Measurements from ENCODE around the gene ST3GAL2.
A peak's percentile ranks its signal among the peaks of the same experiment; 100 is the strongest.

Gene ST3GAL2

DNA sequence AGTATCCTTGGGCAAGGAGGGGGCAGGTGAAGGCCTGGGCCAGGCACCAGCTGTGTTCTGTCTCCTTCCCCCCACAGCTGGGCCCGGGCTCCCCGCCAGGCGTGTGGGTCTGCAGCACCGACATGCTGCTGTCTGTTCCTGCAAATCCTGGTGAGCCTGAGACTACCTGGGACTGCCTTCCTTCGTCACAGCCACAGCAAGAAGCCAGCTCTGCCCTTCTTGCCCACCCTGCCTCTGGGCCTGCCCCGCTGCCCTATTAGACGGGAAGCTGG, 27.8 kb upstream of the ST3GAL2 start:
- Histone ChIP-seq H3K27ac (ENCODE audit: low read length, poor library complexity, severe bottlenecking) (no peak overlapping the region), H2BK15ac (ENCODE audit: low read depth, poor library complexity, severe bottlenecking) (no peak overlapping the region), H3K4me2 (ENCODE audit: low read length, poor library complexity, severe bottlenecking) (no peak overlapping the region), H3K9me3 (ENCODE audit: control insufficient read depth, low read length) (no peaks in the 10 kb centered on the region), H4K91ac (ENCODE audit: low read length) (no peak overlapping the region), H3K27me3 (ENCODE audit: control insufficient read depth in 1 of 2, insufficient read depth in 1 of 2, low read length in 2 of 2) (no peaks in the 10 kb centered on the region), H2BK120ac (ENCODE audit: low read depth, low read length) (no peak overlapping the region), H3K4me1 (ENCODE audit: control insufficient read depth, insufficient read depth, low read depth, low read length) (peaks cover 25% of the 10 kb centered on the region), H3K14ac (ENCODE audit: low read length in 2 of 2) (peak overlapping the region in 1 of 2 experiments; percentile 22), H2AFZ (ENCODE audit: low read depth, low read length) (no peak overlapping the region), H4K8ac (ENCODE audit: low read length) (no peak overlapping the region), H3K9ac (ENCODE audit: low read length) (no peak overlapping the region), H2AK5ac (ENCODE audit: low read length, severe bottlenecking) (no peak overlapping the region), H3K18ac (ENCODE audit: low read depth in 1 of 2, low read length in 2 of 2) (no peak overlapping the region), H3K79me1 (replicated peaks; ENCODE audit: low read length, poor library complexity, severe bottlenecking) (no peaks in the 10 kb centered on the region), H2BK12ac (ENCODE audit: low read length in 2 of 2) (no peak overlapping the region), H3K4ac (ENCODE audit: low read depth in 1 of 2, low read length in 2 of 2) (no peak overlapping the region), H3K36me3 (ENCODE audit: control insufficient read depth in 1 of 2, insufficient read depth in 2 of 2, low read depth in 1 of 2, low read length in 2 of 2) (peaks cover 16 to 39% of the 10 kb centered on the region in 2 experiments), H3K23ac (ENCODE audit: low read length in 2 of 2) (no peak overlapping the region), H2BK5ac (ENCODE audit: low read depth, low read length, poor library complexity, severe bottlenecking) (no peak overlapping the region), H3K4me3 (ENCODE audit: insufficient read depth in 1 of 2, low read depth in 1 of 2, low read length in 2 of 2) (no peak overlapping the region)
- no peak for DNase-seq
- 97% methylated on average over 6 of the region's 7 CpGs for WGBS

DNA sequence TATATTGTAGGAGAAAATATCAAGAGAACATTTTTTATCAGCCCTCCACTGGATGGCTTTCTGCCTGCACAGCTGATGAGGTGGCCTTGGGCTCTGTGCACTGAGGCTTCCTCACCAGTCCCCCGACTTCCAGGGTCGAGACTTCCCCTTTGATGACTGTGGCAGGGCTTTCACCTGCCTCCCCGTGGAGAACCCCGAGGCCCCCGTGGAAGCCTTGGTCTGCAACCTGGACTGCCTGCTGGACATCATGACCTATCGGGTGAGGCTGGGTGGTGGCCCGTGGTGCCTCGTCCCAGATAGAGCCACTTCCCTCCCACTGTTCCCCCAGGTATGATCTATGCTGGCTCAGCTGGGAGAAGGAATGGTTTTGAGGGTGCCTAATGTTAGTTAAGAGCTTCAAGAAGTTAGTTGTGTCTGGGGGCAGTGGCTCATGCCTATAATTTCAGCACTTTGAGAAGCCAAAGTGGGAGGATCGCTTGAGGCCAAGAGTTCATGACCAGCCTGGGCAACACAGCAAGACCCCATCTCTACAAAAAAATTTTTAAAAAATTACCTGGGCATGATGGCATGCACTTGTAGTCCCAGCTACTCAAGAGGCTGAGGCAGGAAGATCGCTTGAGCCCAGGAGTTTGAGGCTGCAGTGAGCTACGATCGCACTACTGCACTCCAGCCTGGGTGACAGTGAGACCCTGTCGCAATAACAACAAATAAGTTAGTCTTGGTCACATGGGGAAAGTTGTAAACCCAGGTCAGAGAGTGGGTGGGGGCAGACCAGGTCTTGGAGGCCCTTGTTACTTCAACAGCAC, 27.3 kb upstream of the ST3GAL2 start:
- peaks cover 29% of the 10 kb centered on the region for H3K4me1 ChIP-seq (ENCODE audit: control insufficient read depth, insufficient read depth, low read depth, low read length)
- H3K4me3 ChIP-seq (ENCODE audit: insufficient read depth in 1 of 2, low read depth in 1 of 2, low read length in 2 of 2), result no peak overlapping the region
- H3K9ac ChIP-seq (ENCODE audit: low read length), result no peak overlapping the region
- H3K4me2 ChIP-seq (ENCODE audit: low read length, poor library complexity, severe bottlenecking), result no peak overlapping the region
- H2BK12ac ChIP-seq (ENCODE audit: low read length in 2 of 2), result no peak overlapping the region
- no peak overlapping the region for H2BK15ac ChIP-seq (ENCODE audit: low read depth, poor library complexity, severe bottlenecking)
- H4K91ac ChIP-seq (ENCODE audit: low read length), result no peak overlapping the region
- H2BK120ac ChIP-seq (ENCODE audit: low read depth, low read length), result no peak overlapping the region
- 95% methylated on average over 11 of the region's 13 CpGs for WGBS
- H2BK5ac ChIP-seq (ENCODE audit: low read depth, low read length, poor library complexity, severe bottlenecking), result no peak overlapping the region
- H3K27me3 ChIP-seq (ENCODE audit: control insufficient read depth in 1 of 2, insufficient read depth in 1 of 2, low read length in 2 of 2), result no peaks in the 10 kb centered on the region
- no peak overlapping the region for H4K8ac ChIP-seq (ENCODE audit: low read length)
- H2AFZ ChIP-seq (ENCODE audit: low read depth, low read length), result no peak overlapping the region
- peaks cover 16 to 38% of the 10 kb centered on the region in 2 experiments for H3K36me3 ChIP-seq (ENCODE audit: control insufficient read depth in 1 of 2, insufficient read depth in 2 of 2, low read depth in 1 of 2, low read length in 2 of 2)
- H3K27ac ChIP-seq (ENCODE audit: low read length, poor library complexity, severe bottlenecking), result no peak overlapping the region
- peaks cover 5% of the 10 kb centered on the region for H3K79me1 ChIP-seq (replicated peaks; ENCODE audit: low read length, poor library complexity, severe bottlenecking)
- no peak overlapping the region for H3K23ac ChIP-seq (ENCODE audit: low read length in 2 of 2)
- no peak overlapping the region for H3K18ac ChIP-seq (ENCODE audit: low read depth in 1 of 2, low read length in 2 of 2)
- no peaks in the 10 kb centered on the region for H3K9me3 ChIP-seq (ENCODE audit: control insufficient read depth, low read length)
- H2AK5ac ChIP-seq (ENCODE audit: low read length, severe bottlenecking), result no peak overlapping the region
- H3K14ac ChIP-seq (ENCODE audit: low read length in 2 of 2), result no peak overlapping the region
- no peak overlapping the region for H3K4ac ChIP-seq (ENCODE audit: low read depth in 1 of 2, low read length in 2 of 2)
- no peak for DNase-seq

DNA sequence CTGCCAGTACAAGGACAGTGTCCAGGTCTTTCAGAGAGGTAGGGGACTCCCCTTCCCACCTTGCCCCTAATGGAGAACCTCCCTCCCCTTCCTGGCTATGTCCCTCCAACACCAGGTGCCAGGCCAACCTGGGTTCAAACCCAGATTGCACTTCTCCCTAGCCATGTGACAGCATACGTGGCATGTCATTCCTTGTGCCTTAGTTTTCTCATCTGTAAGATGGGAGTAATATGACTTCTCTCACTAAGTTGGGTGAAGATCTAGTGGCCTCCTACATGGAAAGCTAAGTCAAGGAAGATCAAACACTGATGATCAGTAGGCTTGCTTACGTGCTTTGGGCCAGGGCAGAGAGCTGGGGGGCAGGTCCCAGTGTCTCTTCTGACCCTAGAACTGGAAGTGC, 24.3 kb upstream of the ST3GAL2 start:
- Histone ChIP-seq H4K91ac (ENCODE audit: low read length) (no peak overlapping the region), H2BK12ac (ENCODE audit: low read length in 2 of 2) (no peak overlapping the region)
- 92% methylated on average over 2 of the region's 2 CpGs for WGBS

GRCh38 chr16:70460737-70461261, 21.9 kb upstream of the ST3GAL2 start:
- Histone ChIP-seq H3K4me2 (ENCODE audit: low read length, poor library complexity, severe bottlenecking) (no peak overlapping the region), H3K9me3 (ENCODE audit: control insufficient read depth, low read length) (no peaks in the 10 kb centered on the region), H3K18ac (ENCODE audit: low read depth in 1 of 2, low read length in 2 of 2) (peak overlapping the region in 1 of 2 experiments; percentile 80), H3K79me1 (replicated peaks; ENCODE audit: low read length, poor library complexity, severe bottlenecking) (peaks cover 14% of the 10 kb centered on the region), H3K9ac (ENCODE audit: low read length) (no peak overlapping the region), H3K4ac (ENCODE audit: low read depth in 1 of 2, low read length in 2 of 2) (peak overlapping the region in 1 of 2 experiments; percentile 57), H3K4me1 (ENCODE audit: control insufficient read depth, insufficient read depth, low read depth, low read length) (peaks cover 22% of the 10 kb centered on the region), H2BK120ac (ENCODE audit: low read depth, low read length) (no peak overlapping the region), H2BK12ac (ENCODE audit: low read length in 2 of 2) (no peak overlapping the region), H3K36me3 (ENCODE audit: control insufficient read depth in 1 of 2, insufficient read depth in 2 of 2, low read depth in 1 of 2, low read length in 2 of 2) (peaks cover 11 to 16% of the 10 kb centered on the region in 2 experiments), H2BK15ac (ENCODE audit: low read depth, poor library complexity, severe bottlenecking) (no peak overlapping the region), H3K27me3 (ENCODE audit: control insufficient read depth in 1 of 2, insufficient read depth in 1 of 2, low read length in 2 of 2) (no peaks in the 10 kb centered on the region), H3K23ac (ENCODE audit: low read length in 2 of 2) (no peak overlapping the region), H4K91ac (ENCODE audit: low read length) (no peak overlapping the region), H3K4me3 (ENCODE audit: insufficient read depth in 1 of 2, low read depth in 1 of 2, low read length in 2 of 2) (no peak overlapping the region), H2AK5ac (ENCODE audit: low read length, severe bottlenecking) (peak overlapping the region; percentile 22), H3K14ac (ENCODE audit: low read length in 2 of 2) (no peak overlapping the region), H2BK5ac (ENCODE audit: low read depth, low read length, poor library complexity, severe bottlenecking) (no peak overlapping the region), H2AFZ (ENCODE audit: low read depth, low read length) (no peak overlapping the region), H3K27ac (ENCODE audit: low read length, poor library complexity, severe bottlenecking) (peak overlapping the region; percentile 25), H4K8ac (ENCODE audit: low read length) (no peak overlapping the region)
- DNase-seq, result peak; percentile 79
- 43% methylated on average over 8 of the region's 8 CpGs for WGBS

More for the DNA sequence above, 24.3 kb upstream of the ST3GAL2 start:
- no peak overlapping the region for H2AK5ac ChIP-seq (ENCODE audit: low read length, severe bottlenecking)
- no peak overlapping the region for H3K18ac ChIP-seq (ENCODE audit: low read depth in 1 of 2, low read length in 2 of 2)
- H3K27me3 ChIP-seq (ENCODE audit: control insufficient read depth in 1 of 2, insufficient read depth in 1 of 2, low read length in 2 of 2), result no peaks in the 10 kb centered on the region
- peaks cover 28% of the 10 kb centered on the region for H3K4me1 ChIP-seq (ENCODE audit: control insufficient read depth, insufficient read depth, low read depth, low read length)
- no peak overlapping the region for H3K9ac ChIP-seq (ENCODE audit: low read length)
- H2BK5ac ChIP-seq (ENCODE audit: low read depth, low read length, poor library complexity, severe bottlenecking), result no peak overlapping the region
- no peak overlapping the region for H3K23ac ChIP-seq (ENCODE audit: low read length in 2 of 2)
- H4K8ac ChIP-seq (ENCODE audit: low read length), result no peak overlapping the region
- peaks cover 12% of the 10 kb centered on the region for H3K79me1 ChIP-seq (replicated peaks; ENCODE audit: low read length, poor library complexity, severe bottlenecking)
- no peak overlapping the region for H3K14ac ChIP-seq (ENCODE audit: low read length in 2 of 2)
- H3K36me3 ChIP-seq (ENCODE audit: control insufficient read depth in 1 of 2, insufficient read depth in 2 of 2, low read depth in 1 of 2, low read length in 2 of 2), result peaks cover 16 to 25% of the 10 kb centered on the region in 2 experiments
- no peak overlapping the region for H2BK15ac ChIP-seq (ENCODE audit: low read depth, poor library complexity, severe bottlenecking)
- no peaks in the 10 kb centered on the region for H3K9me3 ChIP-seq (ENCODE audit: control insufficient read depth, low read length)
- no peak for DNase-seq
- H2AFZ ChIP-seq (ENCODE audit: low read depth, low read length), result no peak overlapping the region
- no peak overlapping the region for H3K4me2 ChIP-seq (ENCODE audit: low read length, poor library complexity, severe bottlenecking)
- no peak overlapping the region for H3K4me3 ChIP-seq (ENCODE audit: insufficient read depth in 1 of 2, low read depth in 1 of 2, low read length in 2 of 2)
- no peak overlapping the region for H2BK120ac ChIP-seq (ENCODE audit: low read depth, low read length)
- no peak overlapping the region for H3K4ac ChIP-seq (ENCODE audit: low read depth in 1 of 2, low read length in 2 of 2)
- no peak overlapping the region for H3K27ac ChIP-seq (ENCODE audit: low read length, poor library complexity, severe bottlenecking)
